ENCODE results near the gene OR1L4. TPM values are rescaled to one million over a fixed set of nuclear protein-coding genes. Genes with fewer than 3 reads are reported as not detected.

Gene OR1L4
- total RNA-seq, result not detected in 2 replicates

GRCh38 chr9:122723690-122724089, at the start of gene OR1L4:
Gene OR1L4, plus strand, starts transcription at chr9:122723990. Its CDS starts 0 bp downstream, at chr9:122723990.

GRCh38 chr9:122742003-122742402, 18.2 kb downstream of the OR1L4 start, which contains the start of gene OR1L6:
Gene OR1L6, plus strand, starts transcription at chr9:122742303. Its CDS starts 7,545 bp downstream, at chr9:122749848.

Other genes starting within 250 kb of the OR1L4 start
- gene OR1J1, start 246.1 kb upstream of the OR1L4 start, total RNA-seq, result not detected in 2 replicates
- gene OR1J2, start 213.2 kb upstream of the OR1L4 start, total RNA-seq, result not detected in 2 replicates
- gene OR1J4, start 204.8 kb upstream of the OR1L4 start, total RNA-seq, result not detected in 2 replicates
- gene OR1N1, start 196.7 kb upstream of the OR1L4 start, total RNA-seq, result not detected in 2 replicates
- gene OR1N2, start 170.9 kb upstream of the OR1L4 start, total RNA-seq, result not detected in 2 replicates
- gene OR1L8, start 140.6 kb upstream of the OR1L4 start, total RNA-seq, result not detected in 2 replicates
- gene OR1Q1, start 109.3 kb upstream of the OR1L4 start, total RNA-seq, result not detected in 2 replicates
- not detected in 2 replicates for gene OR1B1, start 66.4 kb upstream of the OR1L4 start, total RNA-seq
- gene OR1L1, start 62.3 kb upstream of the OR1L4 start, total RNA-seq, result not detected in 2 replicates
- gene OR1L3, start 48.9 kb upstream of the OR1L4 start, total RNA-seq, result not detected in 2 replicates
- not detected in 2 replicates for gene OR1L6, start 18.3 kb downstream of the OR1L4 start, total RNA-seq
- gene OR5C1, start 64.9 kb downstream of the OR1L4 start, total RNA-seq, result not detected in 2 replicates
- not detected in 2 replicates for gene OR1K1, start 76.1 kb downstream of the OR1L4 start, total RNA-seq
- 13.9 and 14.1 TPM in 2 replicates for gene PDCL, start 104.6 kb downstream of the OR1L4 start, total RNA-seq
- 26.6 and 29.6 TPM in 2 replicates for gene RC3H2, start 181.4 kb downstream of the OR1L4 start, total RNA-seq
- 5.7 and 6.5 TPM in 2 replicates for gene ZBTB6, start 189.3 kb downstream of the OR1L4 start, total RNA-seq
- gene ZBTB26, start 207.5 kb downstream of the OR1L4 start, total RNA-seq, result 0.47 and 1.2 TPM in 2 replicates
- gene RABGAP1, start 217.0 kb downstream of the OR1L4 start, total RNA-seq, result 8.7 and 10.3 TPM in 2 replicates